CD4-positive, alpha-beta T cell treated with Interleukin-6 at 100 ng/mL for 8 hours (primary cell): Measurements from ENCODE around the gene COL20A1.

ENCODE experiments used
- DNase-seq: peaks from one replicate; pipeline ENCODE4 v3.0.0-alpha.2; 2020; ENCODE audit warnings: mixed read lengths, low spot score

Gene COL20A1

DNA sequence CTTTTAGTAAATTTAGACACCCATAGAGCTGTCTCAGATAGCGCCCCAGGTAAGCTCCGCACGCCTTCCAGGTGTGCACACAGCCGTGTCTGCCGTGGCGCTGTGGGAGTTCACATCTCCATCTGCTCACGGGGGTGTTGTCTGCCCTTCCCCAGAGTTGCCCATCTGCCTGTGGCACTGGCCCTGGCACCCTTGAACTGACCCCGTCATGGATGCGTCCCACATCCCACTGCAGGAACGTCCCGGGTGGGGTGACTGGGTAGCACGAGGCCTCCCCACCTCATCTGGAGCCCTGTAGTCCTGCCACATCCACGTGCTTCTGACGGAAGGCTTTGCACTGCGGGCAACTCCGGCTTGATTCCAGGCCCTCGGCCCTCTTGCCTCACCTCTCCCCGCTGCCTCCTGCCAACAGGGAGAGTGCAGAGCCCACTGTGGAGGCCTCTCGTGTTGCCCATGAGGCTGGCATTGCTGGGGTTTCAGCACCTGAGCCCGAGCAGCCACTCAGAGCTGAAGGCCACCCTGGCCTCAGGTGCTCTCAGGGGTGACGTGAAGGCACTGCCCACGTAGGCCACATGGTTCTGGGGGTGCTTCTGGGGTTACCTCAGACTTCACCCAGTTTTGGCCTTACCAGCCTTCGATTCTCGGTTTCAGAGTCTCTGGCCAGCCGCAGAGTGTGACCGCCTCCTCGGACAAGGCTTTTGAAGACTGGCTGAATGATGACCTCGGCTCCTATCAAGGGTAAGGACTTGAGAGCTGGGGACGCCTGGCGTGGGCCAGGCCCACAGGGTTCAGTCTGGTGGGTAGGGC is 15.3 kb upstream of the COL20A1 start:
- DNase-seq: no peak

DNA sequence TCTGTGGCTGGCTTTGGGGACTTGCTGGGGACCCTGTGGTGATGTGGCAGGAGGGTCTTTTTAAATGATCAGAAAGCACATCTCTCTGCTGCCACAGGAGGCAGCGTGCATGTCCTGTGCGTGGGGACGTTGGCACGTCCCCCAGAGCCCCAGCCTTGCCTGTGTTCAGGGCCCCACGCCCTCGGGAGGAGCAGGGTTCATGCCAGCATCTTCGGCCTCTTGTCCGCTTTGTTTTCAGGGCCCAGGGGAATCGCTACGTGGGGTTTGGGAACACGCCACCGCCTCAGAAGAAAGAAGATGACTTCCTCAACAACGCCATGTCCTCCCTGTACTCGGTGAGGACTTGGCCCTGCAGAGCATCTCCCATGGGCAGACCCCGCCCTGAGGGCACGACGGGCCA is 14.3 kb upstream of the COL20A1 start:
- DNase-seq: no peak

DNA sequence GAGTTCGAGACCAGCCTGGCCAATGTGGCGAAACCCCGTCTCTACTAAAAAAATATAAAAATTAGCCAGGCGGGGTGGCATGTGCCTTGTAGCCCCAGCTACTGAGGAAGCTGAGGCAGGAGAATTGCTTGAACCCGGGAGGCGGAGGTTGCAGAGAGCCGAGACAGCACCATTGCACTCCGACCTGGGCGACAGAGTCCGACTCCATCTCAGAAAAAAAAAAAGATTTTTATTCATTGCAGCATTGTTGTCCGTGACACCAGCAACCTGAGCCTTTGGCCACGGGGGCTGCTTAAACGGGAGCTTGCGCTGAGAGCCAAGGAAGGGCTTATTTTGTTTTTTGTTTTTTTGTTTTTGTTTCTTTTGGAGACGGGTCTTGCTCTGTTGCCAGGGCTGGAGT is 13.1 kb upstream of the COL20A1 start:
- no peak for DNase-seq

DNA sequence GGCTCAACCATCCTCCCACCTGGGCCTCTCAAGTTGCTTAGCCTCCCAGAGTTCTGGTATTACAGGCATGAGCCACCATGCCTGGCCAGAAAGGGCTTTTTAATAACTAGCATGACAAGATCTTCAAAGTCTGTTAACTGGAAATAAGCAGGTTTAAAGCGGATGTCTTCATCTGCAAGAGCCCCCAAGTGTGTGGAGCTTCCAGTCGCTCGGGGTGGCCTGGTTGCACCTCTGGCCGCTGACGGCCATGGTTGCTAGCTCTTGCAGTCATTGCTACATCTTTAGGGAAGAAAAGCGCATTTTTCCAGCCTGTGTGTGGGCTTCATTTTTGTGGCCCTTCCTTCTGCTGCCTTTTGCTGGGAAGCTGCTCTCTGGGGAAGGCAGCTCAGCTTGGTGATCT is 12.6 kb upstream of the COL20A1 start:
- no peak for DNase-seq

DNA sequence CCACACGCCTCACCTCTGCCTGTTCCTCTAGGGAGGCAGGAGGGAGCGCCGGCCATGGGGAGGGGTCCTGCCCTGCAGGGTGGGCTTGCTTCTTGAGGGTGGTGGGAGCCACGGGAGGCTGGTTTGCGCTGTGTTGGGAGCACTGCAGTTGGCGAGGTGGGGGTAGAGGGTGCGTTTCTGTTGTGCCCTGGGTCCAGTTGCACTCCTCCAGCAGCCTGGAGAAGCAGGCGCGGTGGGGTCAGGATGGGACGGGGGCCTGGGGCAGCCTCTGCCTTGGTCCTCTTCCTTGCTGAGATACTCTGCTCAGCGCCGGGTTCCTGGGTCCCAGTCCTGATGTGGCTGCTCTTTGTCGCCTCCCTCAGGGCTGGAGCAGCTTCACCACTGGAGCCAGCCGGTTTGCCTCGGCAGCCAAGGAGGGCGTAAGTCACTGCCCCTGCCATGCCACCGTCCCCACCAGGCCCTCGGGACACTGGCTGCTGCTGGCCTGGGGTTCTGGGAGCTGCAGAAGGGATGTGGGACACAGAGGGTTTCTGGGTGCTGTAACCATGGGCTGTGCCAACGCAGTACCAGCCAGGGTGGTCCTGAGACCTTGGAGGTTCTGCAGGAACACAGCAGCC is 11.9 kb upstream of the COL20A1 start:
- no peak for DNase-seq

GRCh38 chr20:63281742-63282665 is 11.0 kb upstream of the COL20A1 start:
- no peak for DNase-seq

DNA sequence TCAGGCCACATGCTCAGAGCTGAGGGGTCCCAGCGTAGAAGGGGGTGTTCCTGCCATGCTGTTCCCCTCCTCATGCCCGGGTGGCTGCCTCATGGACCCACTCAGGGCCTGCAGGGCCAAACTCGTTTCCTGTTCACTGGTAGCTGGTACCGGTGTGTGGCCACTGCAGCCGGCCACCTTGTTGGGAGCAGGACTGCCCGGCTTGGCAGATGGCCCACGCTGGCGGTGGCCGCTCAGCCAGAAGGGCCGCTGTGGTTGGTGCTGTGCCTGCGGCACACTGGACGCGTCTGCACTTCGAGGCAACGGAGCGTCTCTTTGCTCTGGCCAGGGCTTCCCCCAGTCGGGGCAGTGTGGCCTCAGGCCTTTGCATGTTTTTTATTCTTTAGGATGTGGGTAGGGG is 10.0 kb upstream of the COL20A1 start:
- no peak for DNase-seq

DNA sequence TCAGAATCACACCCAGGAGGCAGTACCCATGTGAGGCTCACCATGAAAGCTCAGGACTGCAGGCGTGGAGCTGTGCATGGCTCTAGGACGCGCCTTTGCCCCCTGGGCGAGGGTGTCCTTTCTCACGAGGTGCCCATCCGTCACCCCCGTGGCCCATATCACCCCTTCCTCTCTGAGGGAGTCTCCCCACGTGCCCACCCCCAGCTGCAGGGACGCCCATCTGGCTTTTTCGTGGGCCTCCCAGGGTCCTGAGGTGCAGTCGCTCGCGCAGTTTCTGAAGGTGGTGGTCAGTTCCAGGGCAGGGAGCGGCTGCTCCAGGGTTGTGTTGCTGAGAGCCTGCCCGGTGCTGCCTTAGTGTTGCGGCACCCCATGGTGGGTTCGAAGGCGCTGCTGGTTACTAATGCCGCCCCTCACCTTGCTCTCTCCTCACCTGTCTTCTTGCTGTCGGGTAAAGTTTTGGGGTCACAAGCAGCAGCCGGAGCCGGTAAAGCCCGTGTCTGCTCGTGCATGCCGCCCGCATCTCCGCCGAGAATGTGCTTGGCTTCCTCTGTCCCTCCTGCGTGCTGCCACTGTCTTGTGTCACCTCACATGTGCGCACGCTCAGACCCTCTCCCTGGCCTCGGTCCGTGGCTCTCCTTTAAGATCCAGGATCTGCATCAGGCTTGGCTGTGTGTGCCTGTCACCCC is 9.4 kb upstream of the COL20A1 start:
- no peak for DNase-seq

DNA sequence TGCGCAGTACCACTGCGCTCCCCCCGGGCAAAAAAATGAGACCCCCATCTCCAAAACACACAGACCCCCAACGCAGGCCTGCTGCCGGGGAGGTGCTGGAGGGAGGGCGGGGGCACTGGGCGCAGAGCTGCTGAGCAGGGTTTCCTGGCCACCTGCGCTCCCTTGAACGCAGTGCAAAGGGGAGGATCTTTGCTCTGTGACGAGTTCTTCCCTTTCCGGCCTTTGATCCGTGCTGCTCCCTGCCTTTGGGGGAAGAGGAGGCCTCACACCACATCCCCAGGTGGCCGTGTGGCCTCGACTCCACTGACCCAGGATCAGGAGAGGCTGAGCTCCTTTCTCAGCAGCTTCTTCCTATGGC is 8.9 kb upstream of the COL20A1 start:
- DNase-seq: peak; percentile 24

DNA sequence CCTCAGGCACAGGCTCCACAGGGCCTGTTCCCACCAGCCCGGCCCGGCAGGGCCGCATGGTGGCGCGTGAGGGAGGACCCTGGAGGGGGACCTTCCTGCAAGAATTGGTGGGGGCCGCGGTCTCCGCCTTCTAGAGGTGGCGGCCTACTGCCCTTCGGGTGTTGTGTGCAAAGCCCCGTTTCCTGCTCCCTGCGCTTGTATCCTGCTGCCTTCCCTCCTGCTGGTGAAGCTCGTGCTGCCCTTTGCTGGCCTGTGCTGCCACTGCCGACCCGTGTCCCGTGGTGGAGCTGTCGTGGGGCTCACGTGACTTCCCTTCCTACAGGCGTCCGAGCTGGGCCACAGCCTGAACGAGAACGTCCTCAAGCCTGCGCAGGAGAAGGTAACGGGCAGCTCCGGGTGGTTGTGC is 8.4 kb upstream of the COL20A1 start:
- no peak for DNase-seq

- no peak for DNase-seq
Observed at GRCh38 chr20:63284981-63285524, 7.9 kb upstream of the COL20A1 start.

GRCh38 chr20:63285636-63286615 is 7.1 kb upstream of the COL20A1 start:
- DNase-seq: no peak

- no peak for DNase-seq
Observed at GRCh38 chr20:63286781-63287696, 5.9 kb upstream of the COL20A1 start.

DNA sequence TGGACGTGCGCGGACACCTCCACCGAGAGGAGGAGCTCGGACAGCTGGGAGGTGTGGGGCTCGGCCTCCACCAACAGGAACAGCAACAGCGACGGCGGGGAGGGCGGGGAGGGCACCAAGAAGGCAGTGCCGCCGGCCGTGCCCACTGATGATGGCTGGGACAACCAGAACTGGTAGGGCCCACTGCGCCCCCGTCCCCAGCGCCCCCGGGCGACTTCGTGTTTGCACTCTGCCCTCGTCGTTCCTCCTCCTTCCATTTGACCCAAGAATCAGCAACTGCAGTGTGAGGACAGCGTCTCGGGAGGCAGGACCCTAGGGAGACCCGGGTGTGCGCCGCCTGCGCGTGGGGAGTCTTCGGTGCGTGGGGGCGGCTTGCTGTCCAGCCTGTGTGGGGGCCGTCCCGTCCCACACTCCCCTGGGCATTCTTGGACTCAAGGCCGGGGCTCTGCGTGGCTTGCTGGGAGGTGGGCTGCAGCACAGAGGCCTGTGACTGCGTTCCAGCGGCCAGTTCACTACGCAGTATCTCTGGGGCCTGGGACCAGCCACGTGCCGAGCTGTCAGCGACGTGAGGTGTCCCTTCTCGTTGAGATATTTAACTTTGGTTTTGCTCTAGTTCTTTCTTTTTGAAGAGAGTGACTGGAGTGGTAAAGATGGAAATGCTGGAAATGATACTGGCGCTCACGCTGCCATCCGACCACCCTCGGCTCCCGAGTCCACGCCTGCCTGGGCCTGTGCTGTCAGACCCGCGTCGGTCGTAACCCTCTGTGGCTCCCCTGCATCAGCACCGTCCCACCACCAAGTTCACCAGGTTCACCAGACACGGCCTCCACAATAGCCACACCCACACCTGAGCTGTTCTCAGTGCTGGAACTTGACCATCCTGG is 5.0 kb upstream of the COL20A1 start:
- DNase-seq: no peak

GRCh38 chr20:63288581-63289251 is 4.3 kb upstream of the COL20A1 start:
- no peak for DNase-seq

- DNase-seq: no peak
Observed at GRCh38 chr20:63289311-63290135, 3.5 kb upstream of the COL20A1 start.

DNA sequence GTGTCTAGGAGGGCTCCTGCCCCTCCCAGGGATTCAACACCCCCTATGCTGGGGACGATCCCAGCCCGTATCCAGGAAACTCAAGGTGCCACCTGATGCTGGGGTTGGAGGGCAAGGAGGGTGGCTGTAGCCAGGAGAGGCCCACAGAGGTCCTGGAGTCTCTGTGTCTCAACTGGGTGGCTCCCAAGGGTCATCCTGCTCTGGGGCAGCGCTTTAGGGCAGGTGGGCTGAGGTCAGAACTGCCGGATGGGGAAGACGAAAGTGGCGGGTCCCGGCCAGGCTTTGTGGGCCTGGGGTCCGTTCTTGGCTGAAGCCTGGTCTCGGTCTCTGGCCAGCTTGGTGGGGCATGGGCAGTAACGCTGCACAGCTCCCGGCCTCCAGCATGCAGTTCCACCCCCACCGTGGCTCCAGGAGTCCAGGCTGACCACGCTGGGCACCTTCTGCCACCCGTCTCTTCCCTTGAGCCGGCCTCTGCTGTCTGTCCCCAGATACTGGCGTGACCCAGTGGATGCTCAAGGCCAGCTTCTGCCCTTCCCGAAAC is 2.8 kb upstream of the COL20A1 start:
- DNase-seq: no peak
